ENCODE measurements around the gene ALG12.

The ALG12 gene

GRCh38 chr22:49911881-49912625 lies 6.2 kb downstream of the ALG12 start:
- no peak for DNase-seq (ENCODE audit: low read depth)

- no peak for DNase-seq (ENCODE audit: low read depth)
These were observed 7.7 kb downstream of the ALG12 start for GRCh38 chr22:49910229-49911155.

GRCh38 chr22:49909476-49910205 lies 8.6 kb downstream of the ALG12 start:
- no peak for DNase-seq (ENCODE audit: low read depth)

GRCh38 chr22:49907807-49908206 lies 10.4 kb downstream of the ALG12 start:
- DNase-seq (ENCODE audit: low read depth) = no peak

GRCh38 chr22:49906799-49907290 lies 11.4 kb downstream of the ALG12 start:
- DNase-seq (ENCODE audit: low read depth) = no peak

- no peak for DNase-seq (ENCODE audit: low read depth)
These were observed 12.0 kb downstream of the ALG12 start for GRCh38 chr22:49906071-49906798.

- DNase-seq (ENCODE audit: low read depth) = no peak
These were observed 12.8 kb downstream of the ALG12 start for GRCh38 chr22:49905465-49905864.

GRCh38 chr22:49904040-49904369 lies 14.2 kb downstream of the ALG12 start:
- no peak for DNase-seq (ENCODE audit: low read depth)

- DNase-seq (ENCODE audit: low read depth) = no peak
These were observed 14.8 kb downstream of the ALG12 start for GRCh38 chr22:49903322-49904039.

- no peak for DNase-seq (ENCODE audit: low read depth)
These were observed 16.8 kb downstream of the ALG12 start for GRCh38 chr22:49901457-49901856.

GRCh38 chr22:49900441-49901230 lies 17.6 kb downstream of the ALG12 start:
- DNase-seq (ENCODE audit: low read depth) = no peak

GRCh38 chr22:49899530-49899929 lies 18.7 kb downstream of the ALG12 start:
- no peak for DNase-seq (ENCODE audit: low read depth)

GRCh38 chr22:49897015-49897684 lies 21.1 kb downstream of the ALG12 start:
- DNase-seq (ENCODE audit: low read depth) = no peak

- DNase-seq (ENCODE audit: low read depth) = no peak
These were observed 22.0 kb downstream of the ALG12 start for GRCh38 chr22:49896201-49896600.

- DNase-seq (ENCODE audit: low read depth) = no peak
These were observed 23.8 kb downstream of the ALG12 start for GRCh38 chr22:49894322-49895054.

GRCh38 chr22:49893025-49893424 lies 25.2 kb downstream of the ALG12 start:
- DNase-seq (ENCODE audit: low read depth) = no peak

GRCh38 chr22:49892226-49892899 lies 25.9 kb downstream of the ALG12 start:
- no peak for DNase-seq (ENCODE audit: low read depth)

GRCh38 chr22:49889071-49889470 lies 29.2 kb downstream of the ALG12 start:
- no peak for DNase-seq (ENCODE audit: low read depth)

Measured in GM04504 (cell line).